Measurements from ENCODE around the gene TEX44.

GRCh38 chr2:231581328-231581727 lies 11.3 kb upstream of the TEX44 start:
- no peak for TF ChIP-seq CTCF (IDR thresholded peaks at IDR 0.05 in 2 of 3, conservative IDR thresholded peaks at IDR 0.05 in 1 of 3; ENCODE audit: insufficient read depth in 2 of 3, low read depth in 1 of 3, low read length in 3 of 3)
- no peak for TF ChIP-seq E2F1 (CRISPR knock-in tag; IDR thresholded peaks at IDR 0.05)
- no peak for TF ChIP-seq EZH2 (IDR thresholded peaks at IDR 0.05; ENCODE audit: borderline replicate concordance, low read depth, low read length)
- TF ChIP-seq TOE1 (IDR thresholded peaks at IDR 0.05; ENCODE audit: borderline replicate concordance) = no peak
- no peak for TF ChIP-seq TOE1 (CRISPR knock-in tag; IDR thresholded peaks at IDR 0.05; ENCODE audit: borderline replicate concordance, low read depth)
- TF ChIP-seq DPF2 (IDR thresholded peaks at IDR 0.05) = no peak
- no peak for TF ChIP-seq RCOR1 (IDR thresholded peaks at IDR 0.05; ENCODE audit: borderline replicate concordance in 1 of 2, low read depth in 2 of 2, low read length in 2 of 2)
